WTC11 (cell line): Measurements from ENCODE around the gene MAPK12. TPM values are rescaled to one million over a fixed set of nuclear protein-coding genes. Genes with fewer than 3 reads are reported as not detected.

Experiments used
- ATAC-seq: fragments of 200-7000 bp; cut with Tn5 transposase; 2 replicates; pipeline ENCODE4 v1.10.0; 2021; ENCODE audit warnings: mild to moderate bottlenecking, moderate library complexity
- CTCF ChIA-PET: fragments of 300-600 bp; sonication (Branson Sonifier 250); formaldehyde crosslinking; loops from one replicate; lab custom pipeline; 2021; ENCODE audit warnings: antibody characterized with exemption; lab: Charles Lee
- POLR2A ChIA-PET: fragments of 350-600 bp; sonication (Branson Sonifier 250); formaldehyde crosslinking; loops from one replicate; lab custom pipeline; 2021; ENCODE audit warnings: antibody characterized with exemption; lab: Charles Lee
- DNase-seq: peaks from one replicate; pipeline ENCODE4 v3.0.0; 2021; ENCODE audit warnings: low spot score
- H3K27ac Mint-ChIP-seq: 2 replicates; pipeline ENCODE4 v1.8.0; 2021; ENCODE audit warnings: mixed read lengths
- H3K27me3 Mint-ChIP-seq: 2 replicates; pipeline ENCODE4 v1.8.0; 2021; ENCODE audit warnings: low read depth, mild to moderate bottlenecking, moderate library complexity, mixed read lengths
- H3K36me3 Mint-ChIP-seq: 2 replicates; pipeline ENCODE4 v1.8.0; 2021; ENCODE audit warnings: mixed read lengths
- H3K4me1 Mint-ChIP-seq: 2 replicates; pipeline ENCODE4 v1.8.0; 2022; ENCODE audit warnings: mixed read lengths
- H3K4me3 Mint-ChIP-seq: 2 replicates; pipeline ENCODE4 v1.8.0; 2021; ENCODE audit warnings: mild to moderate bottlenecking, moderate library complexity, mixed read lengths
- H3K9me3 Mint-ChIP-seq: 2 replicates; pipeline ENCODE4 v1.8.0; 2021; ENCODE audit warnings: mixed read lengths
- ATF3 ChIP-seq: sonication (generic); formaldehyde crosslinking; conservative IDR thresholded peaks from 2 replicates; pipeline ENCODE4 v1.8.1; 2022; ENCODE audit warnings: mild to moderate bottlenecking, missing genetic modification reagents
- CREB1 ChIP-seq: sonication (generic); formaldehyde crosslinking; IDR thresholded peaks from 2 replicates; pipeline ENCODE4 v1.8.0; 2023; ENCODE audit warnings: mild to moderate bottlenecking, missing genetic modification reagents
- ERG ChIP-seq: fragments of 250-450 bp; sonication (Bioruptor Pico); IDR thresholded peaks from 2 replicates; pipeline ENCODE4 v1.8.0; 2021; ENCODE audit warnings: mild to moderate bottlenecking
- GRHL2 ChIP-seq: fragments of 250-450 bp; sonication (Bioruptor Pico); IDR thresholded peaks from 2 replicates; pipeline ENCODE4 v1.8.0; 2022; ENCODE audit warnings: mild to moderate bottlenecking, moderate library complexity; ENCODE audit not compliant: insufficient replicate concordance, severe bottlenecking
- JAZF1 ChIP-seq: fragments of 250-450 bp; sonication (Bioruptor Pico); IDR thresholded peaks from 2 replicates; pipeline ENCODE4 v1.9.0; 2021; ENCODE audit warnings: moderate library complexity, mild to moderate bottlenecking, inconsistent platforms
- JUN ChIP-seq: sonication (generic); formaldehyde crosslinking; IDR thresholded peaks from 2 replicates; pipeline ENCODE4 v1.8.0; 2023; ENCODE audit warnings: mild to moderate bottlenecking, missing genetic modification reagents
- NR3C1 ChIP-seq: sonication (generic); formaldehyde crosslinking; conservative IDR thresholded peaks from 2 replicates; pipeline ENCODE4 v1.8.1; 2023; ENCODE audit warnings: low read depth, mild to moderate bottlenecking, missing genetic modification reagents
- OVOL2 ChIP-seq: fragments of 250-450 bp; sonication (Bioruptor Pico); IDR thresholded peaks from 2 replicates; pipeline ENCODE4 v1.9.0; 2021; ENCODE audit warnings: mild to moderate bottlenecking, borderline replicate concordance
- SMAD4 ChIP-seq: sonication (generic); formaldehyde crosslinking; IDR thresholded peaks from 2 replicates; pipeline ENCODE4 v1.8.0; 2022; ENCODE audit warnings: mild to moderate bottlenecking, missing genetic modification reagents
- SP1 ChIP-seq: sonication (generic); formaldehyde crosslinking; conservative IDR thresholded peaks from 2 replicates; pipeline ENCODE4 v1.8.1; 2022; ENCODE audit warnings: missing genetic modification reagents
- ZNF219 ChIP-seq: sonication (generic); formaldehyde crosslinking; IDR thresholded peaks from 2 replicates; pipeline ENCODE4 v1.8.0; 2023; ENCODE audit warnings: missing genetic modification reagents, mild to moderate bottlenecking, borderline replicate concordance
- ZNF423 ChIP-seq: fragments of 250-450 bp; sonication (Bioruptor Pico); IDR thresholded peaks from 2 replicates; pipeline ENCODE4 v2.1.2; 2022; ENCODE audit warnings: mild to moderate bottlenecking, moderate library complexity
- total RNA-seq: library from RNA; stranded (reverse); gene quantifications from 3 replicates; pipeline ENCODE4 v1.2.3, GENCODE V29; 2021
- TF ChIP-seq, protein P1 (sequence below): sonication (generic); formaldehyde crosslinking; IDR thresholded peaks from 2 replicates; pipeline ENCODE4 v1.8.1; 2023; ENCODE audit warnings: mild to moderate bottlenecking, missing genetic modification reagents, borderline replicate concordance
- TF ChIP-seq, protein P2 (sequence below): sonication (generic); formaldehyde crosslinking; IDR thresholded peaks from 2 replicates; pipeline ENCODE4 v1.8.1; 2023; ENCODE audit warnings: mild to moderate bottlenecking, missing genetic modification reagents, moderate library complexity
- TF ChIP-seq, protein P3 (sequence below): sonication (generic); formaldehyde crosslinking; IDR thresholded peaks from 2 replicates; pipeline ENCODE4 v1.8.1; 2022; ENCODE audit warnings: low read depth, missing genetic modification reagents, borderline replicate concordance
- TF ChIP-seq, protein P4 (sequence below): fragments of 250-450 bp; sonication (Bioruptor Pico); IDR thresholded peaks from 2 replicates; pipeline ENCODE4 v1.9.0; 2021; ENCODE audit warnings: moderate library complexity, mild to moderate bottlenecking, inconsistent platforms, borderline replicate concordance
- TF ChIP-seq, protein P5 (sequence below): sonication (generic); formaldehyde crosslinking; IDR thresholded peaks from 2 replicates; pipeline ENCODE4 v1.8.0; 2022; ENCODE audit warnings: mild to moderate bottlenecking, missing genetic modification reagents
- TF ChIP-seq, protein P6 (sequence below): sonication (generic); formaldehyde crosslinking; IDR thresholded peaks from 2 replicates; pipeline ENCODE4 v1.8.0; 2022; ENCODE audit warnings: mild to moderate bottlenecking, missing genetic modification reagents

Gene MAPK12
- total RNA-seq, 1 experiment from 2014 or later: 31.0 TPM

GRCh38 chr22:50268655-50269113 is 7.2 kb upstream of the MAPK12 start:
- CTCF ChIA-PET: interaction anchor here (1.1 to 1.4 kb wide), 2 partner anchors 18 to 74 kb away, joined by 3 to 4 read pairs; partner anchors contain the start of gene HDAC10
- POLR2A ChIA-PET: no interaction called here
- Mint-ChIP-seq H3K4me3 (peak overlapping the region; percentile 24; the same call in 1 of the 2 replicates), H3K27me3 (peaks cover 54% of the 10 kb centered on the region), H3K27ac (no peak overlapping the region), H3K36me3 (no peaks in the 10 kb centered on the region; the same call in 1 of the 2 replicates), H3K4me1 (no peaks in the 10 kb centered on the region), H3K9me3 (no peaks in the 10 kb centered on the region)
- DNase-seq (no peak), ATAC-seq (no peak)
- TF ChIP-seq, protein P1, sequence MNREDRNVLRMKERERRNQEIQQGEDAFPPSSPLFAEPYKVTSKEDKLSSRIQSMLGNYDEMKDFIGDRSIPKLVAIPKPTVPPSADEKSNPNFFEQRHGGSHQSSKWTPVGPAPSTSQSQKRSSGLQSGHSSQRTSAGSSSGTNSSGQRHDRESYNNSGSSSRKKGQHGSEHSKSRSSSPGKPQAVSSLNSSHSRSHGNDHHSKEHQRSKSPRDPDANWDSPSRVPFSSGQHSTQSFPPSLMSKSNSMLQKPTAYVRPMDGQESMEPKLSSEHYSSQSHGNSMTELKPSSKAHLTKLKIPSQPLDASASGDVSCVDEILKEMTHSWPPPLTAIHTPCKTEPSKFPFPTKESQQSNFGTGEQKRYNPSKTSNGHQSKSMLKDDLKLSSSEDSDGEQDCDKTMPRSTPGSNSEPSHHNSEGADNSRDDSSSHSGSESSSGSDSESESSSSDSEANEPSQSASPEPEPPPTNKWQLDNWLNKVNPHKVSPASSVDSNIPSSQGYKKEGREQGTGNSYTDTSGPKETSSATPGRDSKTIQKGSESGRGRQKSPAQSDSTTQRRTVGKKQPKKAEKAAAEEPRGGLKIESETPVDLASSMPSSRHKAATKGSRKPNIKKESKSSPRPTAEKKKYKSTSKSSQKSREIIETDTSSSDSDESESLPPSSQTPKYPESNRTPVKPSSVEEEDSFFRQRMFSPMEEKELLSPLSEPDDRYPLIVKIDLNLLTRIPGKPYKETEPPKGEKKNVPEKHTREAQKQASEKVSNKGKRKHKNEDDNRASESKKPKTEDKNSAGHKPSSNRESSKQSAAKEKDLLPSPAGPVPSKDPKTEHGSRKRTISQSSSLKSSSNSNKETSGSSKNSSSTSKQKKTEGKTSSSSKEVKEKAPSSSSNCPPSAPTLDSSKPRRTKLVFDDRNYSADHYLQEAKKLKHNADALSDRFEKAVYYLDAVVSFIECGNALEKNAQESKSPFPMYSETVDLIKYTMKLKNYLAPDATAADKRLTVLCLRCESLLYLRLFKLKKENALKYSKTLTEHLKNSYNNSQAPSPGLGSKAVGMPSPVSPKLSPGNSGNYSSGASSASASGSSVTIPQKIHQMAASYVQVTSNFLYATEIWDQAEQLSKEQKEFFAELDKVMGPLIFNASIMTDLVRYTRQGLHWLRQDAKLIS (CRISPR knock-in tag): no peak
- TF ChIP-seq, protein P2, sequence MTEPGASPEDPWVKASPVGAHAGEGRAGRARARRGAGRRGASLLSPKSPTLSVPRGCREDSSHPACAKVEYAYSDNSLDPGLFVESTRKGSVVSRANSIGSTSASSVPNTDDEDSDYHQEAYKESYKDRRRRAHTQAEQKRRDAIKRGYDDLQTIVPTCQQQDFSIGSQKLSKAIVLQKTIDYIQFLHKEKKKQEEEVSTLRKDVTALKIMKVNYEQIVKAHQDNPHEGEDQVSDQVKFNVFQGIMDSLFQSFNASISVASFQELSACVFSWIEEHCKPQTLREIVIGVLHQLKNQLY: no peak
- TF ChIP-seq, protein P3, sequence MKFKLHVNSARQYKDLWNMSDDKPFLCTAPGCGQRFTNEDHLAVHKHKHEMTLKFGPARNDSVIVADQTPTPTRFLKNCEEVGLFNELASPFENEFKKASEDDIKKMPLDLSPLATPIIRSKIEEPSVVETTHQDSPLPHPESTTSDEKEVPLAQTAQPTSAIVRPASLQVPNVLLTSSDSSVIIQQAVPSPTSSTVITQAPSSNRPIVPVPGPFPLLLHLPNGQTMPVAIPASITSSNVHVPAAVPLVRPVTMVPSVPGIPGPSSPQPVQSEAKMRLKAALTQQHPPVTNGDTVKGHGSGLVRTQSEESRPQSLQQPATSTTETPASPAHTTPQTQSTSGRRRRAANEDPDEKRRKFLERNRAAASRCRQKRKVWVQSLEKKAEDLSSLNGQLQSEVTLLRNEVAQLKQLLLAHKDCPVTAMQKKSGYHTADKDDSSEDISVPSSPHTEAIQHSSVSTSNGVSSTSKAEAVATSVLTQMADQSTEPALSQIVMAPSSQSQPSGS (CRISPR knock-in tag): no peak
- TF ChIP-seq ATF3 (CRISPR knock-in tag): no peak
- TF ChIP-seq, protein P4, sequence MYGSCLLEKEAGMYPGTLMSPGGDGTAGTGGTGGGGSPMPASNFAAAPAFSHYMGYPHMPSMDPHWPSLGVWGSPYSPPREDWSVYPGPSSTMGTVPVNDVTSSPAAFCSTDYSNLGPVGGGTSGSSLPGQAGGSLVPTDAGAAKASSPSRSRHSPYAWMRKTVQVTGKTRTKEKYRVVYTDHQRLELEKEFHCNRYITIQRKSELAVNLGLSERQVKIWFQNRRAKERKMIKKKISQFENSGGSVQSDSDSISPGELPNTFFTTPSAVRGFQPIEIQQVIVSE (CRISPR knock-in tag): no peak
- no peak for TF ChIP-seq GRHL2 (CRISPR knock-in tag)
- TF ChIP-seq SP1 (CRISPR knock-in tag): no peak
- TF ChIP-seq, protein P5, sequence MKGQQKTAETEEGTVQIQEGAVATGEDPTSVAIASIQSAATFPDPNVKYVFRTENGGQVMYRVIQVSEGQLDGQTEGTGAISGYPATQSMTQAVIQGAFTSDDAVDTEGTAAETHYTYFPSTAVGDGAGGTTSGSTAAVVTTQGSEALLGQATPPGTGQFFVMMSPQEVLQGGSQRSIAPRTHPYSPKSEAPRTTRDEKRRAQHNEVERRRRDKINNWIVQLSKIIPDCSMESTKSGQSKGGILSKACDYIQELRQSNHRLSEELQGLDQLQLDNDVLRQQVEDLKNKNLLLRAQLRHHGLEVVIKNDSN (CRISPR knock-in tag): no peak
- no peak for TF ChIP-seq ZNF423 (CRISPR knock-in tag)
- no peak for TF ChIP-seq ZNF219 (CRISPR knock-in tag)
- no peak for TF ChIP-seq OVOL2 (CRISPR knock-in tag)

GRCh38 chr22:50267591-50268390 is 6.3 kb upstream of the MAPK12 start:
- H3K4me3 Mint-ChIP-seq: peak overlapping the region; percentile 50
- ATAC-seq (peak; percentile 15), DNase-seq (peak; percentile 74)
- peaks cover 53% of the 10 kb centered on the region for H3K27me3 Mint-ChIP-seq
- no peaks in the 10 kb centered on the region; the same call in 1 of the 2 replicates for H3K4me1 Mint-ChIP-seq
- ChIA-PET POLR2A (interaction anchor here (1.1 to 1.3 kb wide), 3 partner anchors 15 to 40 kb away, joined by 3 to 4 read pairs (median 3); partner anchors contain the start of genes HDAC10 and PLXNB2), CTCF (interaction anchor here (0.5 to 2.4 kb wide), 19 partner anchors 8 to 258 kb away, joined by 3 to 20 read pairs (median 4); partner anchors contain the start of genes ADM2, HDAC10 and SCO2)
- H3K9me3 Mint-ChIP-seq: no peaks in the 10 kb centered on the region
- no peaks in the 10 kb centered on the region for H3K36me3 Mint-ChIP-seq
- H3K27ac Mint-ChIP-seq: no peak overlapping the region
- TF ChIP-seq, protein P6, sequence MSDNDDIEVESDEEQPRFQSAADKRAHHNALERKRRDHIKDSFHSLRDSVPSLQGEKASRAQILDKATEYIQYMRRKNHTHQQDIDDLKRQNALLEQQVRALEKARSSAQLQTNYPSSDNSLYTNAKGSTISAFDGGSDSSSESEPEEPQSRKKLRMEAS (CRISPR knock-in tag): no peak
- TF ChIP-seq NR3C1 (no peak), JUN (no peak), SMAD4 (CRISPR knock-in tag) (no peak), JAZF1 (CRISPR knock-in tag) (no peak), ERG (CRISPR knock-in tag) (no peak), CREB1 (CRISPR knock-in tag) (no peak), GRHL2 (CRISPR knock-in tag) (no peak)
- TF ChIP-seq, protein P4 (CRISPR knock-in tag): no peak
- TF ChIP-seq, protein P5 (CRISPR knock-in tag): no peak
